Adrenal gland (tissue), 5 donors: Measurements from ENCODE around the gene RBMY1B.
"Not testable (repeated sequence)": the region's sequence is repeated elsewhere in the genome, so short reads cannot be mapped to it uniquely, and the experiment has no call there.

Source experiments
- POLR2A ChIP-seq, 2 donors: fragments of 450-650 bp; IDR thresholded peaks; one replicate each; pipeline ENCODE4 v1.6.1; 2017; ENCODE audit warnings: antibody characterized with exemption in 2 of 2, mild to moderate bottlenecking in 2 of 2, moderate library complexity in 1 of 2
- TF ChIP-seq, protein P1 (sequence below), 6 experiments: fragments of 450-650 bp in 4 of 6; fragments of 200-600 bp in 2 of 6; sonication (generic) in 1 of 6; IDR thresholded peaks; 1 replicate in 5 of 6; 2 replicates in 1 of 6; pipeline versions ENCODE4 v1.5.1 to v1.8.0; 2016 to 2021; ENCODE audit warnings: antibody characterized with exemption in 6 of 6, mild to moderate bottlenecking in 2 of 6, moderate library complexity in 1 of 6
- donor health status: DM: no; HTN: no; CAD: no.

DNA sequence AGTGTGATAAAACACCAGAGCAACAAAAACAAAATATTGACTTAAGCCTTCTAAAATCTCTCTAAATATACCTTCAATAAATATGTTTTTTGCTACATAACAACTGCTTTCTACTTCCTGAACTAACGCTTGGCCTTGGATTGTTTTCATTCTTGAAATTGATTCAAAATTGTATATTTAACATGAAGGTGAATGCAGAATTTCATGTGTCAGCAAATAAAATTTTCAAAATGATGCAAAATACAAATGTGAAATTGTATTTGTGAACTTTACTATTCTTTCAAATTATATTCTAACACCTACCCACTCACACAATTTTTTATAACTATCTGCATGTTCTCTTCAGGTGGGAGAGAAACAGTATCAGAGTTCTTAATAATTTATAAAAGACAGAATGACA, 48.2 kb upstream of the RBMY1B start:
- TF ChIP-seq, protein P1, sequence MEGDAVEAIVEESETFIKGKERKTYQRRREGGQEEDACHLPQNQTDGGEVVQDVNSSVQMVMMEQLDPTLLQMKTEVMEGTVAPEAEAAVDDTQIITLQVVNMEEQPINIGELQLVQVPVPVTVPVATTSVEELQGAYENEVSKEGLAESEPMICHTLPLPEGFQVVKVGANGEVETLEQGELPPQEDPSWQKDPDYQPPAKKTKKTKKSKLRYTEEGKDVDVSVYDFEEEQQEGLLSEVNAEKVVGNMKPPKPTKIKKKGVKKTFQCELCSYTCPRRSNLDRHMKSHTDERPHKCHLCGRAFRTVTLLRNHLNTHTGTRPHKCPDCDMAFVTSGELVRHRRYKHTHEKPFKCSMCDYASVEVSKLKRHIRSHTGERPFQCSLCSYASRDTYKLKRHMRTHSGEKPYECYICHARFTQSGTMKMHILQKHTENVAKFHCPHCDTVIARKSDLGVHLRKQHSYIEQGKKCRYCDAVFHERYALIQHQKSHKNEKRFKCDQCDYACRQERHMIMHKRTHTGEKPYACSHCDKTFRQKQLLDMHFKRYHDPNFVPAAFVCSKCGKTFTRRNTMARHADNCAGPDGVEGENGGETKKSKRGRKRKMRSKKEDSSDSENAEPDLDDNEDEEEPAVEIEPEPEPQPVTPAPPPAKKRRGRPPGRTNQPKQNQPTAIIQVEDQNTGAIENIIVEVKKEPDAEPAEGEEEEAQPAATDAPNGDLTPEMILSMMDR (IDR thresholded peaks at IDR 0.05), result not testable (repeated sequence)
- TF ChIP-seq POLR2A (IDR thresholded peaks at IDR 0.05), result not testable (repeated sequence)
